ENCODE results near the gene RNF215.
"Not testable (repeated sequence)": the region's sequence is repeated elsewhere in the genome, so short reads cannot be mapped to it uniquely, and the experiment has no call there.

RNF215 gene

GRCh38 chr22:30402028-30402765 is 15.0 kb upstream of the RNF215 start:
- Histone ChIP-seq H3K23ac (ENCODE audit: low read length) (no peak overlapping the region), H4K8ac (ENCODE audit: low read depth, low read length) (no peak overlapping the region), H3K9ac (ENCODE audit: low read length) (peak overlapping the region; percentile 13), H3K4me2 (ENCODE audit: low read length) (no peak overlapping the region), H3K4me3 (ENCODE audit: low read length) (no peak overlapping the region), H2BK5ac (ENCODE audit: low read length) (no peak overlapping the region), H2BK15ac (replicated peaks; ENCODE audit: low read depth) (no peak overlapping the region), H2BK120ac (ENCODE audit: low read depth, low read length) (no peak overlapping the region), H4K5ac (ENCODE audit: low read length) (no peak overlapping the region), H3K4me1 (ENCODE audit: control insufficient read depth, low read depth, low read length) (peaks cover 9% of the 10 kb centered on the region), H3K36me3 (ENCODE audit: control insufficient read depth, insufficient read depth, low read length) (no peaks in the 10 kb centered on the region), H3K4ac (ENCODE audit: low read depth, low read length) (no peak overlapping the region), H3K79me1 (ENCODE audit: low read length) (no peaks in the 10 kb centered on the region), H3K18ac (ENCODE audit: low read length) (peak overlapping the region; percentile 60), H3K27me3 (ENCODE audit: insufficient read depth, low read length, poor library complexity) (no peaks in the 10 kb centered on the region), H3K56ac (ENCODE audit: low read length) (peak overlapping the region; percentile 6), H2AK5ac (ENCODE audit: low read length) (no peak overlapping the region), H3K79me2 (ENCODE audit: control insufficient read depth, insufficient read depth, low read length) (no peaks in the 10 kb centered on the region), H3K27ac (ENCODE audit: low read depth, low read length) (no peak overlapping the region)
- DNase-seq = no peak
- WGBS (ENCODE audit: extremely low coverage, insufficient coverage, low lambda C conversion rate) = no CpG with 5 or more reads among the region's 5 CpGs

- H4K8ac ChIP-seq (ENCODE audit: low read depth, low read length); DNase-seq; H2AK5ac ChIP-seq (ENCODE audit: low read length); H3K27ac ChIP-seq (ENCODE audit: low read depth, low read length); H3K27me3 ChIP-seq (ENCODE audit: insufficient read depth, low read length, poor library complexity); H3K4me3 ChIP-seq (ENCODE audit: low read length); H3K23ac ChIP-seq (ENCODE audit: low read length); H3K9ac ChIP-seq (ENCODE audit: low read length); H3K4me1 ChIP-seq (ENCODE audit: control insufficient read depth, low read depth, low read length); H2BK5ac ChIP-seq (ENCODE audit: low read length); H3K56ac ChIP-seq (ENCODE audit: low read length); H3K36me3 ChIP-seq (ENCODE audit: control insufficient read depth, insufficient read depth, low read length); H3K79me2 ChIP-seq (ENCODE audit: control insufficient read depth, insufficient read depth, low read length); H2BK120ac ChIP-seq (ENCODE audit: low read depth, low read length); H3K79me1 ChIP-seq (ENCODE audit: low read length); H2BK15ac ChIP-seq (replicated peaks; ENCODE audit: low read depth); H4K5ac ChIP-seq (ENCODE audit: low read length); H3K4ac ChIP-seq (ENCODE audit: low read depth, low read length); H3K18ac ChIP-seq (ENCODE audit: low read length); H3K4me2 ChIP-seq (ENCODE audit: low read length): not testable (repeated sequence)
- no CpG with 5 or more reads among the region's 3 CpGs for WGBS (ENCODE audit: extremely low coverage, insufficient coverage, low lambda C conversion rate)
These were observed 13.8 kb upstream of the RNF215 start for GRCh38 chr22:30401024-30401423.

- H3K27ac ChIP-seq (ENCODE audit: low read depth, low read length) = no peak overlapping the region
- H3K27me3 ChIP-seq (ENCODE audit: insufficient read depth, low read length, poor library complexity) = no peaks in the 10 kb centered on the region
- no peak overlapping the region for H3K23ac ChIP-seq (ENCODE audit: low read length)
- WGBS (ENCODE audit: extremely low coverage, insufficient coverage, low lambda C conversion rate) = no CpG with 5 or more reads among the region's 1 CpG
- H3K4me3 ChIP-seq (ENCODE audit: low read length) = no peak overlapping the region
- H2BK15ac ChIP-seq (replicated peaks; ENCODE audit: low read depth) = no peak overlapping the region
- H4K8ac ChIP-seq (ENCODE audit: low read depth, low read length) = no peak overlapping the region
- peaks cover 9% of the 10 kb centered on the region for H3K4me1 ChIP-seq (ENCODE audit: control insufficient read depth, low read depth, low read length)
- H2BK120ac ChIP-seq (ENCODE audit: low read depth, low read length) = no peak overlapping the region
- H2BK5ac ChIP-seq (ENCODE audit: low read length) = no peak overlapping the region
- no peak overlapping the region for H4K5ac ChIP-seq (ENCODE audit: low read length)
- H3K36me3 ChIP-seq (ENCODE audit: control insufficient read depth, insufficient read depth, low read length) = no peaks in the 10 kb centered on the region
- H3K9ac ChIP-seq (ENCODE audit: low read length) = no peak overlapping the region
- no peak for DNase-seq
- H3K4ac ChIP-seq (ENCODE audit: low read depth, low read length) = no peak overlapping the region
- H3K18ac ChIP-seq (ENCODE audit: low read length) = no peak overlapping the region
- H3K79me2 ChIP-seq (ENCODE audit: control insufficient read depth, insufficient read depth, low read length) = no peaks in the 10 kb centered on the region
- H3K56ac ChIP-seq (ENCODE audit: low read length) = no peak overlapping the region
- no peak overlapping the region for H3K4me2 ChIP-seq (ENCODE audit: low read length)
- no peaks in the 10 kb centered on the region for H3K79me1 ChIP-seq (ENCODE audit: low read length)
- H2AK5ac ChIP-seq (ENCODE audit: low read length) = no peak overlapping the region
These were observed 12.9 kb upstream of the RNF215 start for GRCh38 chr22:30400159-30400558.

- Histone ChIP-seq H3K9ac (ENCODE audit: low read length) (no peak overlapping the region), H3K4ac (ENCODE audit: low read depth, low read length) (no peak overlapping the region), H4K5ac (ENCODE audit: low read length) (no peak overlapping the region), H2BK120ac (ENCODE audit: low read depth, low read length) (no peak overlapping the region), H2AK5ac (ENCODE audit: low read length) (no peak overlapping the region), H3K79me1 (ENCODE audit: low read length) (no peaks in the 10 kb centered on the region), H3K79me2 (ENCODE audit: control insufficient read depth, insufficient read depth, low read length) (no peaks in the 10 kb centered on the region), H2BK15ac (replicated peaks; ENCODE audit: low read depth) (no peak overlapping the region), H4K8ac (ENCODE audit: low read depth, low read length) (no peak overlapping the region), H3K27ac (ENCODE audit: low read depth, low read length) (no peak overlapping the region), H3K18ac (ENCODE audit: low read length) (no peak overlapping the region), H3K23ac (ENCODE audit: low read length) (no peak overlapping the region), H3K4me1 (ENCODE audit: control insufficient read depth, low read depth, low read length) (peaks cover 9% of the 10 kb centered on the region), H3K4me3 (ENCODE audit: low read length) (no peak overlapping the region), H3K27me3 (ENCODE audit: insufficient read depth, low read length, poor library complexity) (no peaks in the 10 kb centered on the region), H3K56ac (ENCODE audit: low read length) (no peak overlapping the region), H3K36me3 (ENCODE audit: control insufficient read depth, insufficient read depth, low read length) (no peaks in the 10 kb centered on the region), H3K4me2 (ENCODE audit: low read length) (no peak overlapping the region), H2BK5ac (ENCODE audit: low read length) (no peak overlapping the region)
- DNase-seq = no peak
- no CpG with 5 or more reads among the region's 5 CpGs for WGBS (ENCODE audit: extremely low coverage, insufficient coverage, low lambda C conversion rate)
These were observed 12.5 kb upstream of the RNF215 start for GRCh38 chr22:30399718-30400117.

GRCh38 chr22:30398685-30399680 is 11.8 kb upstream of the RNF215 start:
- H4K8ac ChIP-seq (ENCODE audit: low read depth, low read length) = no peak overlapping the region
- no peaks in the 10 kb centered on the region for H3K27me3 ChIP-seq (ENCODE audit: insufficient read depth, low read length, poor library complexity)
- H3K9ac ChIP-seq (ENCODE audit: low read length) = no peak overlapping the region
- H3K4ac ChIP-seq (ENCODE audit: low read depth, low read length) = no peak overlapping the region
- H3K36me3 ChIP-seq (ENCODE audit: control insufficient read depth, insufficient read depth, low read length) = no peaks in the 10 kb centered on the region
- peak overlapping the region; percentile 15 for H3K56ac ChIP-seq (ENCODE audit: low read length)
- H3K4me2 ChIP-seq (ENCODE audit: low read length) = no peak overlapping the region
- no peak overlapping the region for H2BK120ac ChIP-seq (ENCODE audit: low read depth, low read length)
- no peak overlapping the region for H3K18ac ChIP-seq (ENCODE audit: low read length)
- H3K79me1 ChIP-seq (ENCODE audit: low read length) = no peaks in the 10 kb centered on the region
- no peaks in the 10 kb centered on the region for H3K79me2 ChIP-seq (ENCODE audit: control insufficient read depth, insufficient read depth, low read length)
- no CpG with 5 or more reads among the region's 25 CpGs for WGBS (ENCODE audit: extremely low coverage, insufficient coverage, low lambda C conversion rate)
- H4K5ac ChIP-seq (ENCODE audit: low read length) = no peak overlapping the region
- no peak overlapping the region for H2BK15ac ChIP-seq (replicated peaks; ENCODE audit: low read depth)
- H2AK5ac ChIP-seq (ENCODE audit: low read length) = no peak overlapping the region
- H3K4me1 ChIP-seq (ENCODE audit: control insufficient read depth, low read depth, low read length) = peaks cover 9% of the 10 kb centered on the region
- H3K23ac ChIP-seq (ENCODE audit: low read length) = no peak overlapping the region
- H3K4me3 ChIP-seq (ENCODE audit: low read length) = no peak overlapping the region
- no peak overlapping the region for H3K27ac ChIP-seq (ENCODE audit: low read depth, low read length)
- DNase-seq = no peak
- H2BK5ac ChIP-seq (ENCODE audit: low read length) = no peak overlapping the region
